ENCODE data around the gene AFF3.

- TF ChIP-seq CTCF (IDR thresholded peaks at IDR 0.05) (no peak), POLR2A (IDR thresholded peaks at IDR 0.05) (no peak)
Observed at GRCh38 chr2:99787769-99788382, 354.5 kb downstream of the AFF3 start.
